ENCODE data around the gene REL.

REL gene

GRCh38 chr2:60855989-60856669 lies 25.2 kb upstream of the REL start (continued):
- TF ChIP-seq OSR1 (CRISPR knock-in tag; IDR thresholded peaks at IDR 0.05) (no peak), ZFP3 (CRISPR knock-in tag; IDR thresholded peaks at IDR 0.05) (no peak), POU6F1 (CRISPR knock-in tag; IDR thresholded peaks at IDR 0.05; ENCODE audit: borderline replicate concordance, low read depth) (no peak)

- no peak for ATAC-seq
- TF ChIP-seq GLIS3 (CRISPR knock-in tag; IDR thresholded peaks at IDR 0.05), result no peak
- no peak for TF ChIP-seq TCF4 (CRISPR knock-in tag; IDR thresholded peaks at IDR 0.05; ENCODE audit: borderline replicate concordance)
- no peak for TF ChIP-seq OSR1 (CRISPR knock-in tag; IDR thresholded peaks at IDR 0.05)
- no peak for TF ChIP-seq TSHZ2 (CRISPR knock-in tag; IDR thresholded peaks at IDR 0.05)
- TF ChIP-seq ZNF565 (CRISPR knock-in tag; conservative IDR thresholded peaks at IDR 0.05; ENCODE audit: low read depth), result no peak
These were observed 24.3 kb upstream of the REL start for GRCh38 chr2:60857056-60857455.

GRCh38 chr2:60858897-60859311 lies 22.5 kb upstream of the REL start:
- no peak for TF ChIP-seq ISL1 (CRISPR knock-in tag; IDR thresholded peaks at IDR 0.05)
- no peak for TF ChIP-seq OSR1 (CRISPR knock-in tag; IDR thresholded peaks at IDR 0.05)
- no peak for TF ChIP-seq ESRRG (CRISPR knock-in tag; IDR thresholded peaks at IDR 0.05)
- TF ChIP-seq PATZ1 (CRISPR knock-in tag; IDR thresholded peaks at IDR 0.05; ENCODE audit: borderline replicate concordance), result no peak
- TF ChIP-seq TSHZ2 (CRISPR knock-in tag; IDR thresholded peaks at IDR 0.05), result no peak
- TF ChIP-seq CREB5 (CRISPR knock-in tag; IDR thresholded peaks at IDR 0.05; ENCODE audit: low read depth), result no peak
- TF ChIP-seq SNAI2 (CRISPR knock-in tag; IDR thresholded peaks at IDR 0.05), result no peak
- no peak for TF ChIP-seq POU6F1 (CRISPR knock-in tag; IDR thresholded peaks at IDR 0.05; ENCODE audit: borderline replicate concordance, low read depth)
- TF ChIP-seq PPARA (CRISPR knock-in tag; IDR thresholded peaks at IDR 0.05; ENCODE audit: borderline replicate concordance), result no peak
- TF ChIP-seq ZNF70 (CRISPR knock-in tag; IDR thresholded peaks at IDR 0.05), result no peak
- no peak for TF ChIP-seq ZFP3 (CRISPR knock-in tag; IDR thresholded peaks at IDR 0.05)
- TF ChIP-seq CSRNP3 (CRISPR knock-in tag; IDR thresholded peaks at IDR 0.05), result no peak
- no peak for TF ChIP-seq RARB (CRISPR knock-in tag; IDR thresholded peaks at IDR 0.05)
- no peak for TF ChIP-seq CSDC2 (CRISPR knock-in tag; IDR thresholded peaks at IDR 0.05)
- no peak for TF ChIP-seq ZNF565 (CRISPR knock-in tag; conservative IDR thresholded peaks at IDR 0.05; ENCODE audit: low read depth)
- TF ChIP-seq GLIS3 (CRISPR knock-in tag; IDR thresholded peaks at IDR 0.05), result no peak
- no peak for TF ChIP-seq ZFP30 (CRISPR knock-in tag; IDR thresholded peaks at IDR 0.05)
- no peak for ATAC-seq

Measured in SK-N-SH treated with all-trans-retinoic acid at 6 μM for 48 hours (cell line).